HG03520 (cell line): ENCODE data around the gene EFCAB14.
"Not testable (repeated sequence)": the region's sequence is repeated elsewhere in the genome, so short reads cannot be mapped to it uniquely, and the experiment has no call there.

Source experiments
- ATAC-seq: cut with Tn5 transposase; IDR thresholded peaks from one replicate; pipeline ENCODE4 v1.9.1; 2021; ENCODE audit warnings: mild to moderate bottlenecking, moderate library complexity; ENCODE audit not compliant: unreplicated experiment

Gene EFCAB14

GRCh38 chr1:46724991-46725735, 6.2 kb upstream of the EFCAB14 start:
- ATAC-seq, result peak; percentile 83

GRCh38 chr1:46723901-46724300, 5.0 kb upstream of the EFCAB14 start:
- no peak for ATAC-seq

DNA sequence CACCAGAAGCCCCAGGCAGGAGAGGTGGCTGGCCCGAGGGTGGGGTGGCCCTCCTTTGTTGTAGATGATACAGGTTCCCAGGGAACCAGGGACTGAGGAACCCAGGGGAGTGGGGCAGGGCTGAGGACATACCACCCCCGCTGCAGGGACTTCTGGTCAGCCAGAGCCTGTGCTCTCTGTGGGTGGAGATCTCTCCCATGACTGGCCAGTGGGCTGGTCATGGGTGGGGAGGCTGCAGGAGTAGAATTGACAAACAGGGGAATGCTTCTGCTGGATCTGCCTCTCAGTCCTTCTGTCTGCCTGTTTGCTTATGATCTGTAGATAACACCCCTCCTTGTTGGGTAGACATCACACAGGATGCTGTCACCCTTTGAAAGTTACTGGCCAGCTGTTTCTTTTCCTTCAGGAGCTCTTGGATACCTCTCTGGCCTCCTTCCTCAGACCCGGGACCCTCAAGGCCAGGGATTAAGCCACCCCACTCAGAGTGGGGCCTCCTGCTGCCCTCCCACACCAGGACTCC, 2.8 kb upstream of the EFCAB14 start:
- ATAC-seq, result no peak

- no peak for ATAC-seq
Measured at GRCh38 chr1:46721204-46721603, 2.3 kb upstream of the EFCAB14 start.

- ATAC-seq, result not testable (repeated sequence)
Measured at GRCh38 chr1:46720319-46720718, 1.4 kb upstream of the EFCAB14 start.

DNA sequence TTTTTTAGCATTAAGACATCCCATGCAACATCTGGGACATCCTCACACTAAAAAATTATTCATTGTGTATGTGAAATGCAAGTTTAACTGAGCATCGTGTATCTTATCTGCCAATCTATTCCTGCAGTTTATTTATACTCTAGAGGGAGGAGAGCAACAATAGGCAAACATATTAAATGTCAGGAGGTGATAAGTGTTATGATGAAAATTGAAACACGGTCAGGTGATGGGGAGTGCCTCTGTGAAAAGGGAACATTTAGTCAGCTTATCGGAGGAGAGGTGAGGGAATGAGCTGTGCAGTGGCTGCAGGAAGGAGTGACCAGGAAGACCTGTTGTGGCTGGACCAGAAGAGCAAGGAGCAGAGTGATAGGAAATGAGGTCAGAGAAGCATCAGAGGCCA, 775 bp upstream of the EFCAB14 start:
- ATAC-seq, result no peak

DNA sequence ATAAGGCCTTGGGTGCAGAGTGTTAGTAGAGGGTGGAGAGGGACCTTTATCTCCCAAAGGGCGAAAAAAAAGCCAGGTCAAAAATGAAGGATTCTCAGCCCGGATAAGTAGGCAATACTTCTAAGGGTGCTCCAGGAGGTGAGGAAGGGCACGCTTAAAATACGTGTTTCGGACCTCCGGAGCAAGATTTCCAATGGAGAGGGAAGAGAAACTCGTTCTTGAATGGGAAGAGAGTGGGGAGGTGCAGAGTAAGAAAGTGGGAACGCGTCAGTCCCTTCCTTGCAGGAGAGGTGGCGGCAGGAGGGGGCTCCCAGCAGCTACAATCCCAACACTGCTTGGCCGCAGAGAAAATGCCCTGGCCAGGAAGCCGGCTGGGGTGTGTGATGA, 581 bp downstream of the EFCAB14 start:
- no peak for ATAC-seq

DNA sequence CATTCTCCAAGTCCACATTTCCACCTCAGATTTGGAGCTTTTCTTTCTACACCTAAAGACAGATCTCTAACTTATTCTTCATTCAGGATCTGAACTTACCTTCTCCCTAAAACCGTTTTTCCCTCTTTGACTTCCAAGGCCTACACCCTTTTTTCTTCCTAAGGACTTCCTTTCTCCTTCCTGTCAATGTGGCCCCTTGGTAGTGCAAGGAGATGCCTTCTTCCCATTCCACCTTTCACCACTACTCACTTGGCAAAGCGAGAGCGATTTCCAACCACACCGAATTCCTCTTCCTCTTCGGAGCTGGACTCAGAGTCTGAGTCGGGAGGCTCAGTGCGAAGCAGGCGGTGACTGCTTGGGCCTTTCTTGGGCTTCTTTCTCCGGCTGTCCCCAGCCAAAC, 1.3 kb downstream of the EFCAB14 start:
- no peak for ATAC-seq

- ATAC-seq, result no peak
Measured at GRCh38 chr1:46714976-46715375, 3.9 kb downstream of the EFCAB14 start.

DNA sequence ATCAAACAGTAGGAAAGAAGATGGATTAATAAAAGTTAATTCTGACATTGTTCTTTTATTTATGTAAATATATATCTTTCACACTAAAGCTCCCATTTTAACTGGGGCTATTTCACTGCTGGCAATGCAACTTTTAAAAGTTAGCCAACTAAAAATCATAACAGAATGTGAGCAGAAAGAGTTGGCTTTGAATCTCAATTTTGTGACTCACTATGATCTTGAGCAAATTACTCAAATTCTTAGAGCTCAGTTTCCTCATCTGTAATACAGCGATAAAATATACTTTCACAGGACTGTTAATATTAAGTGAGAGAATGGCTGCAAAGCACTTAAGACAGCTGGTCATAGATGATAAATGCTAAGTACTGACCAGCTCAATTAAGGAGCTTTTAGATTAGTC, 10.8 kb downstream of the EFCAB14 start:
- ATAC-seq, result no peak

- no peak for ATAC-seq
Measured at GRCh38 chr1:46705408-46705807, 13.5 kb downstream of the EFCAB14 start.

DNA sequence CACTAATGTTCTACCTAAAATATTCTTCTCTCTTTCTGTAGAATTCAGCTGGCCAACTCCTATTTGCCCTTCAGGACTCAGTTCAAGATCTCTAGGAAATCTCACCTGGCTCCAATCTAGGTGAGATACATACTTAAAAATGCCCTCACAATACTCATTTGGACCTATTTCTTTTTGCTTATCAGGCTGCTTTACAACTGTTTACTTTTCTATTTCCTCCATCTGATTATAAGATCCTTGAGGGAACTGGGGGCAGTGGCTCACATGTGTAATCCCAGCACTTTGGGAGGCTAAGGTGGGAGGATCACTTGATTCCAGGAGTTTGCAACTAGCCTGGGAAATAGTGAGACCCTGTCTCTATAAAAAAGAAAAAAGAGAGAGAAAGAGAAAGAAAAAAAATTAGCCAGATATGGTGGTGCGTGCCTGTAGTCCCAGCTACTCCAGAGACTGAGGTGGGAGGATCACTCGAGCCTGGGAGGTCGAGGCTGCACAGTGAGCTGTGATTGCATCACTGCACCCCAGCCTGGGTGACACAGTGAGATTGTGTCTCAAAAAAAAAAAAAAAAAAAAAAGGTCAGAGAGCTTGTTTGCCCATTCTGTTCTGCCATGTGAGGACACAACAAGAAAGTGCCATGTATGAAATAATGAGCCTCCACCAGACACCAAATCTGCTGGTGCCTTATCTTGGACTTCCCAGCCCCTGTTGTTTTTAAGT, 14.8 kb downstream of the EFCAB14 start:
- ATAC-seq, result no peak

DNA sequence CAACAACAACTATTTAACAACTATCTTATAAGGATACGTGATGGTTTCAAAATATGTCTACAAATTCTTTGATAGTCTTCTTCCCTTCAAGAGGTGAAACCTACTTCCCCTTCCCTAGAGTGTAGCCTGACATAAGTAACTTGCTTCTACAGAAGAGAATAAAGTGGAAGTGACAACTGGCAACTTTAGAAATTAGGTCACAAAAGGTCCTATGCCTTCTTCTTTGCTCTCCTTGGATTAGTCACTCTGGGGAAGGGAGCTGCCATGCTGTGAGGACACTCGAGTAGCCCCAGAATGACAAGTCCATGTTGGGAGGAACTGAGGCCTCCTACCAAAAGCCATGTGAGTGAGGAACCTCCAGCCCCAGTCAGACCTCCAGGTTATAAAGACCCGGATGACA, 19.2 kb downstream of the EFCAB14 start:
- no peak for ATAC-seq

GRCh38 chr1:46697053-46697452, 21.9 kb downstream of the EFCAB14 start:
- ATAC-seq, result no peak

DNA sequence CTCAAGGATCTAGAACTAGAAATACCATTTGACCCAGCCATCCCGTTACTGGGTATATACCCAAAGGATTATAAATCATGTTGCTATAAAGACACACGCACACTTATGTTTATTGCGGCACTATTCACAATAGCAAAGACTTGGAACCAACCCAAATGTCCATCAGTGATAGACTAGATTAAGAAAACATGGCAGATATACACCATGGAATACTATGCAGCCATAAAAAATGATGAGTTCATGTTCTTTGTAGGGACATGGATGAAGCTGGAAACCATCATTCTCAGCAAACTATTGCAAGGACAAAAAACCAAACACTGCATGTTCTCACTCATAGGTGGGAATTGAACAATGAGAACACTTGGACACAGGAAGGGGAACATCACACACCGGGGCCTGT, 24.2 kb downstream of the EFCAB14 start:
- ATAC-seq, result not testable (repeated sequence)

GRCh38 chr1:46692811-46693770, 25.8 kb downstream of the EFCAB14 start:
- ATAC-seq, result no peak

GRCh38 chr1:46691997-46692790, 26.7 kb downstream of the EFCAB14 start:
- no peak for ATAC-seq

DNA sequence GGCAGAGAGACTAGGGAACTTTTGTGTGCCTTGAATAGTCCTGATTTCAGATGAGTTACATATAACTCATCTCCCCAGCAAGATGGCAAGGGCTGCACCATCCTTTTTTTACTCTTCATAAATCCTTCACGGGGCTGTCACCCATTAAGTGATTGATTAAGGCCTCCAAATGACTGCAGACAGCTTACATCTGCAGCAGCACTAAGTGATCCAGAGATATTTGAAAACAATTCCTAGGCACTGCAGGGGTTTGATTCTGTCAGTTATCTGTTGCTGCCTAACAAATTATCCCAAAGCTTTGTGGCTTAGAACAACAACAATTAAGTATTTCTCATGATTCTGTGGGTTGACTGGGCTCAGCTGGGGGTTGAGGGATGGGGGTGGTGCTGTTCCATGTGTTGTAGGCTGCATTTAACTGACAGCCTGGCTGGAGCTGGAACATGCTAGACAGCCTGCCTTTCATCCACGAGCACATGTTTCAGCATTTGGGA, 27.9 kb downstream of the EFCAB14 start:
- ATAC-seq, result no peak

GRCh38 chr1:46689897-46690296, 29.0 kb downstream of the EFCAB14 start:
- no peak for ATAC-seq

GRCh38 chr1:46689356-46689755, 29.6 kb downstream of the EFCAB14 start:
- ATAC-seq, result no peak
